Stimulated activated CD4-positive, alpha-beta T cell treated with anti-CD3 and anti-CD28 coated beads, TNF-alpha, amount 100 ng/mL, for 1 hour (primary cell): ENCODE measurements around the gene NPFFR2.
"Not testable (repeated sequence)": the region's sequence is repeated elsewhere in the genome, so short reads cannot be mapped to it uniquely, and the experiment has no call there.

Experiments
- DNase-seq, 3 donors: peaks; one replicate each; pipeline ENCODE4 v3.0.0-alpha.2; 2020; ENCODE audit warnings: low read depth in 3 of 3, low spot score in 1 of 3

NPFFR2 gene

DNA sequence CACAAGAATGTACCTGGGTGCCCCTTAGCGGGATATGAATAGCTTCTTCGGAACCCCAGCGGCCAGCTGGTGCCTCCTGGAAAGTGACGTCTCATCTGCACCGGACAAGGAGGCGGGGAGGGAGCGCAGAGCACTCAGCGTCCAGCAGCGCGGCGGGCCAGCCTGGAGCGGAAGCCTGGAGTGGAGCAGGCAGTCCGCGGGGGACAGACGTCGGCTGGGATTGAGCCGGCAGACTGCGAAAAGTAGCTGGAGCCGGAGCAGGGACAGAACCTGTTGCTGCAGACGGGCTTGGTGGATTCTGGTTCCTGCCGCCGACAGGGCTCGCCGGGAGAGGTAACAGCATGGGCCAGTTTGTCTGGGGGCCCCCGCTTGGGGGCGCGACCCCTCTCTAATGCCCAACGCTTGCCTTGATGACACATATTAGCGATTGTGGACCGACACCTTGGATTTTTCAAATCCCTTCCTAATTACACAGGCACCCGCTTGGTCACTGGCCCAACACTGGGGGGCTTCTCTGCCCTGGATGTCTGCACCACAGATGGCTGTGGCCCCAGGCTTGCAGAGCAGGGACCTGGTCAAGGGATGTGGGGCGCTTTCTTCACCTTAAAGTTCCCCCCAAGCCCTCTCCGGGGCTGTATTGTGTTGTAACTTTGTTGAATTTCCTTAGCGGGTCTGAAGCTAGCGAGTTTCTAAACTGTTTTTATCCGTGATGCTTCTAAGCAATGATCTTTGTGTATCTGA is at the start of gene NPFFR2:
Gene NPFFR2 (plus strand): TSS at position 133 of the 741 bp plus-strand sequence. CDS start 96,592 bp downstream, outside the sequence.
- DNase-seq, result no peak

DNA sequence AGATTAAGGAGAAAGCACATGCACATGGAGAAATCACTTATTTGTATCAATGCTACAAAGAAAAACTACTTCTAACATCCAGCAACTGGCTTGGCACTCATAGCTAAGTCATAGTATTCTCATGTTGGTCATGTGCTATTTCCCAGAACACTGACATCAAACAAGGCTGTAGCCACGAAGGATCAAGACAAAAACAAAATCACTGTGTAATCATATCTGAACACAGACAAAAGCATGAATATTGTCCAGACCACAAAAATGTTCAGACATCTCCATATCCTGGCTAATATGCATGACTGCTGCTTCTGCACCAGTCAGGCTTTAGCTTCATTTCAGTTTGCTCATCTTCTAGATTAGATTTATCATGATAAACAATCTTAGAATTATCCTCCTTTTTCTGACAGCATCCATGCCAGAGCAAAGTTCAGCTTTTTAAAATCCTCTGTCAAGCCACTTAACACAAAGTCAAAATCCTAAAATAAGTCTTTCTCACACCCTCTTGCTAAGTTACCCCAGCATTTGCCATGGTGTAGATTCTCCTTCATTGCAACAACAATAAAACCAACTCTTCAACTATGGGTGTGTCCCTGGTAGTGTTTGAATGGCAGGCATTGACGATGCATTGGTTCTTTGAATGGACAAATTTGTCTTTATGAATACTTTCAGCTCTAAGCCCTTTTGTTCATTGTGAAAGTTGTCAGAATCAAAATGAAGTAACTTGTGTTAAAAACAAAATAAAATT is 39.1 kb upstream of the NPFFR2 start:
- no peak for DNase-seq

DNA sequence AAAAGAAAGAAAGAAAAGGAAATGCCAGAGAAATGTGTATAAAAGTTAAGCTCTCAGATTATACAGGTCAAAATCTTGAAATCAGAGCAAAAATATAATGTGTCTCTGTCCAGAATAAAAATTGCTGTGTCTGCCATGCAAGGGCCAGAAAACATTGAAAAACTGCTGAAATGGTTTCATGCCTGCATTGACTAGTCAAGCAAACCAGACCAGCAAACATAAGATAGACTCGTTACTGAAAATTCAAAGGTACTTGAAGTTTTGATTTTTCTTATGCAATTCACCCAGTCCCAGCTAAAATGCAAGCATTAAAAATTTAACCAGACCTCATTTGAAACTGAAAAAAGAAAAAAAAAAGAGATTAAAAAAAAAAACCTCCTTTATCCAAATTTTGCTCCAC is 37.2 kb upstream of the NPFFR2 start:
- no peak for DNase-seq

DNA sequence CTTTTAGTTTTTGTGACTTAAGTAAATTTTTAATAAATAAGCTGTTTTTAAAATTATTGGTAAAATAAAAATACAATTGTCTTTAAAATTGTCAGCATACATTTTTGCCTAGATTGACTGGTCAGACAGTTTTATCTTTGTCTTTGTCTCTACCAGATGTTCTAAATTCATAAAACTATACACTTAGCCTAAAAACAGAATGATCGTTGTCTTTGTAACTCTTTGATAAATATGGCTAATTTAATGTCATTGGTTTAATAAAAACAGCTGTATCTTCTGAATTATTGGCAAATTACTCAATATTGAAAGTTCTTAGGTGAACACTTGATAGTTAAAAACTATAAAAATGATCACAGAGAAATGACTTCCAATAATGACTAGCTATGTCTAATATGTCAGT is 36.5 kb upstream of the NPFFR2 start:
- no peak for DNase-seq

DNA sequence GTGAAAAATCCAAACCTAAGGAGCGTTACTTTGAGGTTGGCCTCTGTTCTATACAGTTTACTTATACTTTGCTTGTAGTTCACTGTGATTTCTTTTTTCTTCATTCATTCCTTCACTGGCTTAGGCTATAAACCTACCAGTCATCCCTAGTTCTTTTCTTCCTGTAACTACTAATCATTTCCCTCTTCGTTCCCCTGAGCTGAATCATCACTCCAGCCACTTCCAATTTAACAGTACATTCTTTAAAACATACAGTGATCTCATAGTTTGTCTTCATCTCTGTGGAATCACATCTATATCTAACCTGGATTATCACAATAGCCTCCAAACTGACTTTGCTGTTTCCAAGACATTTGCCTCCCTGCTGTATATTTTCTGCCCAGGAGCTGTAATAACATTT is 25.2 kb upstream of the NPFFR2 start:
- no peak for DNase-seq

DNA sequence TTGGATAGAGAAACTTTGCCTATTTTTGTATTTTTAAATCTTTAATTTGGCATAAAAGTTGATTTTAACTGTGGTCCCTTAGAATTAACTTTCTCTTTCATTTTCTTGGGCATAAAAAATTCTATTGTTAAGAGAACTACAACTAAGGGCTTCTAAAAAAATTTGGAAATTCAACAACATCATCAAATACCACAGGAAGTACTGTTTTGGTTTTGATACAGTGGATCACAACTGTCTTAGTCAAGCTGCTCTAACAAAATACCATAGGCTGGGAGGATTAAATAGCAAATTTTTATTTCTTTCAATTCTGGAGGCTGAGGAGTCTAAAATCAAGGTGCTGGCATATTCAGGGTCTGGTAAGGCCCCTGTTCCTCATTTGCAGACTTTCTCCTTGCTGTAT is 19.9 kb upstream of the NPFFR2 start:
- DNase-seq, result no peak

DNA sequence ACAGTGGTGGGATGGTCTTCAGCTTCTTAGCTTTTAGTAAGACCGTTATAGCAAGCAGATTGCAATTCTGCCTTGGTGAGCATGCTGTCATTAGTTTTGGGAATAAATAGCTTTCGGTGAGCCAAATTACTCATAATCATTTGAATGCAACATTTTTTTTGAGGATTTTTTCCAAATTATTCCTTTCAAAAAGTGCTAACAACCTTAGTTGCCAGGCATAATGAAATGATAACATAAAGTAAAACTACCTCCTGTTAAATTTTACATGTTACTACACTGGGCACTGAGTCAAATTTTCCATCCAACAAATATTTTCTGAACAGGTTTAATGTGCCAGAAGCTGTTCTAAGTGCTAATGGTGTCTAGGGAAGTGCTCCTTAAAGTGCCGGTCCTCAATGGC is 15.8 kb upstream of the NPFFR2 start:
- no peak for DNase-seq

DNA sequence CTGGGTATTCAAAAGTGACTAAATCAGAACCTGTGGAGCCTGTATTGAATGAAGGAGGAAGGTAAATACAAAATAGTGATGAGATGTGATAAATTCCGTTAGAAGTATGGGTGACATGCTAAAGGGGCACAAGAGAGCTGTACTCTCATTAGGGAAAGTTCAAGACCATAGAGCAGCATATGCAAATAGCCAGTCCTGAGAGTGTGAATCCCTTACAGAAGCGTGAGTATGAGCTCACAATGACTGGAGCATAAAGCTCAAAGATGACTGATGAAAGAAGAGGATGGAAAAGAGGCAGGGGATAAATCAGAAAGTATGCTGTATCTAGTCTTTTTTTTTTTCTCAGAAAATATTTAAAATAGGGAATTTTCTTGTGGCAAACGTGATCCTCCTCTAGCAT is 12.1 kb upstream of the NPFFR2 start:
- no peak for DNase-seq

DNA sequence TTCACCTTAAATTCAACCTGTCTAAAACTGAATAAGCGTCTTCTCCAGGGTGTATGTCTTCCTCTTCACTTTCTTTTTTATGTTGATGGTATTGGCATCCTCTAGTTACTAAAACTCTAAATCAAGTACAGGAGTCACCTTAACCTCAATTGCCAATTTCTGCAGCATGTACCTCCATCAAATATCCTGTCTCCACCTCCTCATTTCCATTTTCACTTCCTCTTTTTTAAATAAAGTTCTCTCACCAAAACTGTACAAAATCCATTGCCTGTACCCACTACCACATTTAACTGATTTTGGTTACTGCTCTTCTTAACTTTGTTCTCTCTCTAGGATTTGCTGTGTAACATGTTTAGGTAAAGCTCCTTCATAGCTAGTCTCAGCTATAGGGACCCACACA is 9.2 kb upstream of the NPFFR2 start:
- no peak for DNase-seq

DNA sequence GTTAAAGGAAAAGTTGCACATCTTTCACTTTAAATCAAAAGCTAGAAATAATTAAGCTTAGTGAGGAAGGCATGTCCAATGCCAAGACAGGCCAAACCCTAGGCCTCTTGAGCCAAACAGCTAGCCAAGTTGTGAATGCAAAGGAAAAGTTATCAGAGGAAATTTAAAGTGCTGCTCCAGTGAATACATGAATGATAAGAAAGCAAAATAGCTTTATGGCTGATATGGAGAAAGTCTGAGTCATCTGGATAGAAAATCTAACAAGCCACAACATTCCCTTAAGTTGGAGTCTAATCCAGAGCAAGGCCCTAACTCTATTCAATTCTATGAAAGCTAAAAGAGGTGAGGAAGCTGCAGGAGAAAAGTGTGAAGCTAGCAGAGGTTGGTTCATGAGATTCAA is 23.8 kb downstream of the NPFFR2 start:
- no peak for DNase-seq

DNA sequence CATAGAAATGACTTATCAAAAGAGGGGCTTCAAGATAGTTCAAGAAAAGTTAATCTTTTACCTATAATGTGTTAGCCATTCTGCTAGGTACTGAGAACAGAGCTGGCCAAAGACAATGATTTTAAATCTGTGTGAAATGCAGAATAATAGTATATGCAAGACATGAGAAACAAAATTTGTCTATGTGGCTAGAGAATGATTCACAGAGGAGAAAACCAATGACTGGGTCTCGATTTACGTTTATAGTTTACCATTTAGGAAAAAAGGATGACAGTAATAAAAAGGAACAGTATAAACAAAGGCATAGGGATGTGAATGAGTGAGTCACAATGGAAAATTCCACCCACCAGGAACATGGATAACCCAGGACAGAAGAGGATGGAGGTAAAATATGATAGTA is 31.9 kb downstream of the NPFFR2 start:
- no peak for DNase-seq

DNA sequence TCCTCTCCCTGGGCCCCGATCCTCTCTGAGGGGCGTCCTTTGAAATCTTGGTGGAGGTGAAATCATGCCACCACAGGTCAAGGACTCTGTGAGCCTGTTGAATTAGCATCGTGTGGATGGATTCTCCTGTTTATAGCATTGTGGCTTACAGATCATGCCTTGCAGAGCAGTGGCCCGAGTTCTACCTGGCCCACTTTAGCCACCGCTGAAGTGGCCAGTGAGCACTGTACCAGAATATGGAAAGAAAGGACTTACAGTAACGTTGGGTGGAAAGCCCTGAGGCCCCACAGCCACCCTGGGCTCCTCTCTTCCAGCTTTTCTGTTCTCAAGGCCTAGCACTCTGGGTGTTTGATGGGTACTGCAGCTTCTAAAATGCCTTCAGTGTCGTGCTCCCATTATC is 35.3 kb downstream of the NPFFR2 start:
- DNase-seq, result no peak

DNA sequence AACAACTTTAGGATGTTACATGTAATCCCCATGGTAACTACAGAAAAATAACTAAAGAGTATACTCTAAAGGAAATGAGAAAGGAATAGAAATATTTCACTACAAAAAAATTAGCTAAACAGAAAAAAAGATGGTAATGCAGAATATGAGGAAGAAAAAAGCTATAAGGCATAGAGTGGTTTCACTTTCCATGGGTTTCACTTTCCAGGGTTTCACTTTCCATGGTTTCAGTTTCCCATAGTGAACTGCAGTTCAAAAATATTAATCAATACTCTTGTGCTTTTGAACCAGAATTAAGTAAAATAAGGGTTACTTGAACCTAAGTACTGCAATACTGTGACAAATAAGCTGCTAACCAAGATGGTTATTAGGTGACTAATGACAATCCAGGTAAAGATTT is 42.0 kb downstream of the NPFFR2 start:
- no peak for DNase-seq

DNA sequence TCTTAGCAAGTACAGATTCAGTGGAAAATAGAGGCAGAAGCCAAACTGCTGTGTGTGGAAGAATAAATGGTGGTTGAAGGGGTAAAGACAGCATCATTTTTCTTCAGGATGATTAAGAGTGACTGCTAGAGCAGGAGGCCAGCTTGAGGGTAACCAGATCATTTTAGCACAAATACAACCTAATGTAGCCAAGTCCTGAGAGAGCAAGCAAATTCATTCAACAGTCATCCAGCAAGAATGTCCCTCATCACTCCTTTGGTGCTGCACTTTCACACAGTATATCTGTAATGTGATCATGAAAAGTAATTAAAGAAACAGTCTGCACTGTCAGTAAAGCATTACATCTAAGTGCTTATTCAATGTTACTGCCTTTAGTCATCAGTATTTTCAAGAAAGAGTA is 44.8 kb downstream of the NPFFR2 start:
- no peak for DNase-seq

DNA sequence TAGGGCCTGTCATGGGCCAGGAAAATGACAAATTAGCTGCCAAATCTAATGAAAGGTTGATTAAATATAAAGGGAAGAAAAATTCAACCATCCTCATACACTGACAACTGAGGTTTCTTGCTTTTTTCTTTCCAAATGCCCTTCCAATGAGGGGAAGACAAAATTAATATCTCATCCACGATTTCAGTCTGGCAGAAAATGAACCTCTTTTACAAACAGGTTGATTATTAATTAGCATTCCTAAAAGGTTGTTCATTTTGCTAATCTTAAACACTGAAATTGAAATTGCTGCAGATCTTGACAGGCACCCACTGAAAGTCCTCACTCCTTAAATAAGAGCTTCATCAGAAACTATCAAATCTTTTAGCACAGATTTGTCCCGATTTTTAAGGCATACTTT is 45.5 kb downstream of the NPFFR2 start:
- no peak for DNase-seq

DNA sequence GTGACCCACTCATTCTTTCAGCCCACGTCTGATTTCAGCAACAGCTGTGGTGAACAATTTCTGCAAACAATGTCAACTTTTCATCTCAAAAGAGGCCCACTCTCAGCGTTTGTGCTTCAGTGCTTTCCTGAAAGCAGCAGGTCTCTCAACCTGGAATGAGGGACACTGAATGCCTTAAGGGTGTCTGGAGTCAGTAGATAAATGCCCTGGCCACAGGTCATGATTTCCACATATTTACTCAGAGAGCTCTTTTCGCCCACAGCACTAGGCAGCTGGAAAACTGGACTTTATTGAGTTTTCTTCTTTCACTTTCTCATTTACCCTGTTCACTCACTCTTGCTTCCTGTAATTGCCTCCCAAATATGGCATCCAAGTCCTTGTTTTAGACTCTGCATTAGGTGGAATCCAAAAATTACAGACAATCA is 52.8 kb downstream of the NPFFR2 start:
- no peak for DNase-seq

DNA sequence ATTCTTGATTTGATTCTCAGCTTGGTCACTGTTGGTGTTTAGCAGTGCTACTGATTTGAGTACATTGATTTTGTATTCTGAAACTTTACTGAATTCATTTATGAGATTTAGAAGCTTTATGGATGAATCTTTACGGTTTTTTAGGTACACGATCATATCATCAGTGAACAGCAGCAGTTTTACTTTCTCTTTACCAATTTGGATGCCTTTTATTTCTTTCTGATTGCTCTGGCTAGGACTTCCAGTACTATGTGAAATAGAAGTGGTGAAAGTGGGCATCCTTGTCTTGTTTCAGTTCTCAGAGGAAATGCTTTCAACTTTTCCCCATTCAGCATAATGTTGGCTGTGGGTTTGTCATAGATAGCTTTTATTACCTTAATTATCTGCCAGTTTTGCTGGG is 58.8 kb downstream of the NPFFR2 start:
- DNase-seq, result not testable (repeated sequence)

DNA sequence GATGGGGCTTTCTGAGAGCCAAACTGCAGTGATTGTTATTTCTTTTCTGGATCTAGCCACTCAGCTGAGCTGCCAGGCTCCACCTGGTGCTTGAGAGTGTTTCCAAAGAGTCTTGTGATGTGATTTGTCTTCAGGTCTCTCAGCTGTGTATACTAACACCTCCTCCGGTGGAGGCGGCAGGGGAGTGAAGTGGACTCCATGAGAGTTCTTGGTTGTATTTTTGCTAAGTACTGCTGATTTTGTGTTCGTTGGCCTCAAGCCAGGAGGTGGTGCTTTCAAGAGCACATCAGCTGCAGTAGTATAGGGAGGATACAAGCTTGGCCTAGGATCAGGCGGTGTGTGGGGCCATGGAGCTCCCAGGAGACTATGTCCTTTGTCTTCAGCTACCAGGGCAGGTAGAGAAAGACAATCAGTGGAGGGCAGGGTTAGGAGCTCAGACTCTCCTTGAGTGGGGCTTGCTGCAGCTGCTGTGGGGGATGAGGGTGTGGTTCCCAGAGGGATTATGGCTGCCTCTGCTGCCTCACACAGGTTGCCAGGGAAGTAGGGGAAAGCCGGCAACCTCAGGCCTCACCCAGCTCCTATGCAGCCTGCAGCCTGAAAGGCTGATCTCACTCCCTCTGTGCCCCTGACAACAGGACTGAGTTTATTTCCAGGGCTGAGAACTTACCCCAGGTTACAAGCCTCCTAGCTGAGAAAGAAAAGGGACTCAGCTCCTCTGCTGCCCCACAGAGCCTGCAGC is 62.4 kb downstream of the NPFFR2 start:
- no peak for DNase-seq

DNA sequence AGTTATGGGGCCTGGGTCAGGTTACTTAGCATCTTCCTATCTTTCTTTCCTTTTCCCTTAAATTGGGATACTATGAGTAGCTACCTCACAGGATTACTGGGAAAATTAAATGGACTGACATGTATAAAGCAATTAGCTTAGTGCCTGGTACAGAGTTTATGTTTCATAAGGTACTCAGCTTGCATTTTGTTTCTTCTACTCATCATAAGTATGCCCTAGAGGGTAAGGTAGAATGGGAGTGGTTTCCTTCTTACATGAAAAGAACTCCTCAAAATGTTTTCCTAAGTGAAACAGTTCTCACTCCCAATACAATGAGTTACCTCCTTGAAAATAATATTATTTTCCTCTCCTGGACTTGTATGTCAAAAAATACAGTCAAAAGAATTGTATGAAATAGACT is 75.7 kb downstream of the NPFFR2 start:
- DNase-seq, result no peak

DNA sequence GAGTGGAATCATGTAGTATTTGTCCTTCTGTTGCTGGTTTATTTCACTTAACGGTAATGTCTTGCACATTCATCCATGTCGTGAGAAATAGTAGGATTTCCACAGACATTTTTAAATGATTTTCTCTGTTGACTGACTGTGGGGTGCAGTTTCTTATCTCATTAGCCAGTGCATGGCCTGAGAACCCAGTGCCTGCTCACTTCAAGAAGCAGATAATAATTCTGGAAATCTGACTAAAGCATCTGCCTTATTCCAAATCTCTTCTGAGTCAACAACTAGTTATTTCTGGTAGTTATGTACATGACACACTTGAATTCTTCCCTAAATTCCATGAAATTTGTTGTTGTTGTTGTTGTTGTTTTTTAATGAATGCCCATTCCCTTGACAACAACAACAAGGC is 77.6 kb downstream of the NPFFR2 start:
- no peak for DNase-seq

DNA sequence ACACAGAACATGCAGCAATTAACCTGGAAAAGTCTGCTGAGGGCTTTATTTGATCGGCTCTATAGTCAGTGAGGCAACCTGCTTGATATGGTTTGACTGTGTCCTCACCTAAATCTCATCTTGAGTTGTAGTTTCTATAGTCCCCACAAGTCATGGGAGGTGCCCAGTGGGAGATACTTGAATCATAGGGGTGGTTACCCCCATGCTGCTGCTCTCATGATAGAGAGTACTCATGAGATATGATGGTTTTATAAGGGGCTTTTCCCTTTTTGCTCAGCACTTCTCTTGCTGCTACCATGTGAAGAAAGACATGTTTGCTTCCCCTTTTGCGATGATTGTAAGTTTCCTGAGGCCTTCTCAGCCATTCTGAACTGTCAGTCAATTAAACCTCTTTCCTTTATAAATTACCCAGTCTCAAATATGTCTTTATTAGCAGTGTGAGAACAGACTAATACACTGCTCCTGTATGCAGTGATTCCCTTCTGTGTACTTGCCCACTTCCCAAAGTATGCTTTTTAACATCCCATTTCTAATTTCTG is 78.2 kb downstream of the NPFFR2 start:
- DNase-seq, result no peak

DNA sequence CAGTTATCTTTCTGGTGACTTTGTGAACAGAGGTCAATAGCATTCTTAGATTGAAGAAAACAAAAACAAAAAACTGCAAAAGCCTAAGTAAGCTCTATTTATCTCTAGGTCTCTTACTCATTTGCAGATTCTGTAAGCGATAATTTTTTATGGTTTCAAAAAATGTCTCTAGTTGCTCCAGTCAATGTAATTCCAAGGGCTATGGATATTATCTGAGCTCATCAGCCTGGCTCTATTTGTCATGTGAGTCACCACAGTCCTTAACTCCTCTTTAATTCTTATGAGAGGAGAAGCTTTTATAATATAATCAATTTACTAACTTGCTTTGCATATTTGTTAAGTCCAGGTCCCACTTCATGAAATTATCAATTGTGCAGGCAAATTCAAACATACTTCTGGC is 79.1 kb downstream of the NPFFR2 start:
- no peak for DNase-seq
